Prostate gland (tissue), 2 donors: Measurements from ENCODE around the gene RILP.

ENCODE experiments used
- CTCF ChIP-seq, 4 experiments: fragments of 200-600 bp in 2 of 4; fragments of 450-650 bp in 2 of 4; sonication (generic) in 2 of 4; IDR thresholded peaks; 1 replicate in 3 of 4; 2 replicates in 1 of 4; pipeline ENCODE4 v1.5.1; 2016 to 2019; ENCODE audit warnings: antibody characterized with exemption in 4 of 4, mild to moderate bottlenecking in 2 of 4, moderate library complexity in 2 of 4
- POLR2A ChIP-seq: fragments of 450-650 bp; IDR thresholded peaks from one replicate; pipeline ENCODE4 v1.6.1; 2016; ENCODE audit warnings: antibody characterized with exemption, mild to moderate bottlenecking
- POLR2AphosphoS5 ChIP-seq: sonication (generic); formaldehyde crosslinking; IDR thresholded peaks from one replicate; pipeline ENCODE4 v1.6.1; 2017; ENCODE audit warnings: antibody characterized with exemption

DNA sequence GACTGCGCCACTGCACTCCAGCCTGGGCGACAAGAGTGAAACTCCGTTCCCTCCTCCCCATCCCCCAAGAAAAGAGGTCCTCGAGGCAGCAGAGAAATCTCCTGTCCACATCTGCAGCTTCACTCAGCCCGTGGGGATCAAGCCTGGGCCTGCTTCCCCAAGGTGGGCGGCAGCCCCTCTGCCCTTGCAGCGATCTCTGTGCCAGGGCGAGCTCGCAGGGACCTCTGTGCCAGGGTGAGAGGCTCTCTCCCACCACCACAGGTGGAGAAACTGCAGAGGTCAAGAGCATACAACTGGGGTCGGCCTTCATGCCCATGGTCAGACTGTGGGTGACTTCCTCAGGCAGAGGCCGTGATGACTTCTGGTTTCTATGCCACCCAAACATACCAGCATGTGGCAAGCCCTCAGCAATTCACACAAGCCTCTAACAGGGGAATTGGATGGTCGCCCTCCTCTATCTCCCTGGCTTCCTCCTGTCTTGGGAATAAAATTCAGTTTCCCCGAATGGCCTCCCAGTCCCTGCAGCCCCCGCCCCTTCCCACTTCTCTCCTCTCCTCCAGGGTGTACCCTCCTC is 26.5 kb downstream of the RILP start:
- TF ChIP-seq CTCF (IDR thresholded peaks at IDR 0.05) (no peak), POLR2A (no peak), POLR2AphosphoS5 (no peak)
